ENCODE results near the gene ZNF629. TPM values are rescaled to one million over a fixed set of nuclear protein-coding genes. Genes with fewer than 3 reads are reported as not detected.
A peak's percentile ranks its signal among the peaks of the same experiment; 100 is the strongest.

The ZNF629 gene
- polyA plus RNA-seq, 3 donors = 0.27 to 2.0 (median 0.73) TPM

DNA sequence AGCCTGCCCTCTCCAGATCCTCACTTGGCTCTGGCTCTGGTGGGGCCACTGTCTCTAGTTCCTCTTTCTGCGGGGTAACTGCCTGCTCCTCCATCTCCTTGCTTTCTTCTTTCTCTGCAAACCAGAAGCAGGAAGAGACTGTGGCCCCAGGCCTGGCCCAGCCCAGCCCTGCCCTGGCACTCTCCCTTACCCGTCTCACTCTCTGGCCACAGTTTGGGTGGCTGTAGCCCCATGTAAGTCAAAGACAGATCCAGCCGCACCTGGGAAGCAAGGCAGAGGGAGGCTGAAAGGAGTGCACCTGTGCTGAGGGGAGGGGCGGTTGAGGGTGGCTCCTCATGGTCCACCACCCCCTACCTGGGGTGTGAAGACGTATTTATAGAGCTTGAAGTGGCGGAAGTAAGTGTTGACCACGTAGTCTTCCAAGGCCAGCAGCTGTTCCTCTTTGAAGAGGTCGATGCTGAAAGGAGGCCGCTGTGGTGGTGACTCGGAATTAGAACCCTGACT lies 28.0 kb downstream of the ZNF629 start:
- 2% methylated on average over 6 of the region's 10 CpGs for whole genome bisulfite sequencing (ENCODE audit: insufficient coverage)
- peak overlapping the region in 2 of 3 experiments; percentile 0 to 94 for H3K4me3 ChIP-seq (replicated peaks in 1 of 3; ENCODE audit: low read depth in 2 of 3, low read length in 3 of 3)
- peaks cover 43 to 63% of the 10 kb centered on the region in 2 donors for H3K36me3 Mint-ChIP-seq
- H3K9me3 ChIP-seq (replicated peaks in 1 of 2; ENCODE audit: control insufficient read depth in 1 of 2, insufficient read depth in 1 of 2, low read length in 2 of 2) = no peaks in the 10 kb centered on the region
- peak overlapping the region; percentile 86 to 98 for H3K27ac ChIP-seq (ENCODE audit: low read depth in 1 of 2, low read length in 2 of 2)
- peak; percentile 71 to 77 (median 76) for DNase-seq
- H3K27me3 ChIP-seq (ENCODE audit: control insufficient read depth in 2 of 2, insufficient read depth in 2 of 2, low read length in 2 of 2) = no peaks in the 10 kb centered on the region
- peak overlapping the region; percentile 91 to 98 (median 98) for H3K27ac Mint-ChIP-seq
- H3K9ac ChIP-seq (ENCODE audit: insufficient read depth, low read length, poor library complexity, severe bottlenecking) = peak overlapping the region; percentile 60
- H3K9me3 Mint-ChIP-seq = no peaks in the 10 kb centered on the region
- peaks cover 48 to 60% of the 10 kb centered on the region in 2 donors for H3K4me1 ChIP-seq (ENCODE audit: control insufficient read depth in 1 of 2, insufficient read depth in 2 of 2, low read length in 2 of 2)
- H3K36me3 ChIP-seq (replicated peaks in 1 of 2; ENCODE audit: control insufficient read depth in 1 of 2, insufficient read depth in 2 of 2, low read length in 2 of 2) = peaks cover 36 to 51% of the 10 kb centered on the region in 2 donors
- H3K4me1 Mint-ChIP-seq = peaks cover 49% of the 10 kb centered on the region
- H3K4me3 Mint-ChIP-seq = peak overlapping the region; percentile 68 to 86
- intact Hi-C loops (cut with micrococcal nuclease) = loop anchor here (5.0 kb wide), 2 partner anchors 37 to 767 kb away; no protein-coding TSS in a partner anchor
- H3K4me2 ChIP-seq (replicated peaks; ENCODE audit: extremely low read depth, low read length, poor library complexity, severe bottlenecking) = peak overlapping the region; percentile 59
- peak overlapping the region; percentile 86 for H2AFZ ChIP-seq (ENCODE audit: insufficient read depth, low read depth, low read length, poor library complexity, severe bottlenecking)
- H3K27me3 Mint-ChIP-seq (ENCODE audit: low read depth in 3 of 3) = peaks cover 0 to 6% (median 0%) of the 10 kb centered on the region in 3 donors
- no peak for TF ChIP-seq CTCF (IDR thresholded peaks at IDR 0.05)
- H4K20me1 ChIP-seq (ENCODE audit: insufficient read depth, low read length) = no peaks in the 10 kb centered on the region
- H3K79me2 ChIP-seq (ENCODE audit: insufficient read depth, low read length) = peaks cover 44% of the 10 kb centered on the region

DNA sequence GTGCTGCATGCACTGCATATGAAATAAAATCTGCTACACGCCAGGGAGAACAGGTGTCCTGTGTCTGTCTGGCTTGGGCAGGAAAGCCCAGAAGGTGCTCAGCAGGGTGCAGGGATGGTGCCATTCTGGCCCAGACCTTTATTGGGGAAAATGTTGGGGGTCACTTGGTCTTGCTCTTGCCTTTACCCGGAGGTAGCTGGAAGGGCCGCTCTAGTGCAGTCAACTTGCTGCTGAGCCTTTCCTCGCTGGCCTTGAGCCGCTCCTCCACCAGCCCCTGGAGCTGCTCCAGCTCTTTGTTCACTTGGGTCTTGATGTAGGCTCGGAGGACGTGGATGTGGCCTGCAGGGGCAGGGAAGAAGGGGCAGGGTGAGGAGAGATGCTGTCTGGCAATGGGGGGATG lies 29.7 kb downstream of the ZNF629 start:
- Histone ChIP-seq H3K4me3 (replicated peaks in 1 of 3; ENCODE audit: low read depth in 2 of 3, low read length in 3 of 3) (no peak overlapping the region), H2AFZ (ENCODE audit: insufficient read depth, low read depth, low read length, poor library complexity, severe bottlenecking) (no peak overlapping the region), H3K4me1 (ENCODE audit: control insufficient read depth in 1 of 2, insufficient read depth in 2 of 2, low read length in 2 of 2) (peaks cover 36 to 45% of the 10 kb centered on the region in 2 donors), H3K4me2 (replicated peaks; ENCODE audit: extremely low read depth, low read length, poor library complexity, severe bottlenecking) (no peak overlapping the region), H3K27ac (ENCODE audit: low read depth in 1 of 2, low read length in 2 of 2) (peak overlapping the region in 1 of 2 donors; percentile 22), H3K79me2 (ENCODE audit: insufficient read depth, low read length) (peaks cover 27% of the 10 kb centered on the region), H3K9me3 (replicated peaks in 1 of 2; ENCODE audit: control insufficient read depth in 1 of 2, insufficient read depth in 1 of 2, low read length in 2 of 2) (no peaks in the 10 kb centered on the region), H3K36me3 (replicated peaks in 1 of 2; ENCODE audit: control insufficient read depth in 1 of 2, insufficient read depth in 2 of 2, low read length in 2 of 2) (peaks cover 44 to 55% of the 10 kb centered on the region in 2 donors), H3K9ac (ENCODE audit: insufficient read depth, low read length, poor library complexity, severe bottlenecking) (no peak overlapping the region), H4K20me1 (ENCODE audit: insufficient read depth, low read length) (no peaks in the 10 kb centered on the region), H3K27me3 (ENCODE audit: control insufficient read depth in 2 of 2, insufficient read depth in 2 of 2, low read length in 2 of 2) (no peaks in the 10 kb centered on the region)
- no peaks in the 10 kb centered on the region for H3K9me3 Mint-ChIP-seq
- peaks cover 36% of the 10 kb centered on the region for H3K4me1 Mint-ChIP-seq
- 93% methylated on average over 7 of the region's 7 CpGs for WGBS (ENCODE audit: insufficient coverage)
- TF ChIP-seq CTCF (IDR thresholded peaks at IDR 0.05) = no peak
- intact Hi-C loops (cut with micrococcal nuclease) = loop anchor here (5.0 kb wide), 2 partner anchors 35 to 765 kb away; no protein-coding TSS in a partner anchor
- H3K27me3 Mint-ChIP-seq (ENCODE audit: low read depth in 3 of 3) = peaks cover 0 to 6% (median 0%) of the 10 kb centered on the region in 3 donors
- peaks cover 43 to 62% of the 10 kb centered on the region in 2 donors for H3K36me3 Mint-ChIP-seq
- peak overlapping the region in 4 of 7 donors; percentile 25 to 78 (median 50) for H3K27ac Mint-ChIP-seq
- no peak overlapping the region for H3K4me3 Mint-ChIP-seq
- no peak for DNase-seq
